ENCODE results near the gene TREX2.
"Not testable (repeated sequence)": the region's sequence is repeated elsewhere in the genome, so short reads cannot be mapped to it uniquely, and the experiment has no call there.

The TREX2 gene

GRCh38 chrX:153405426-153405825 lies 40.4 kb downstream of the TREX2 start:
- no peak for TF ChIP-seq CTCF (IDR thresholded peaks at IDR 0.05; ENCODE audit: insufficient read depth, missing control alignments)
- no peak for DNase-seq (ENCODE audit: insufficient read length, low spot score)
- no peak for FAIRE-seq

- DNase-seq (ENCODE audit: insufficient read length, low spot score); FAIRE-seq: not testable (repeated sequence)
Measured at GRCh38 chrX:153404333-153404732, 41.5 kb downstream of the TREX2 start.

- FAIRE-seq: no peak
- no peak for TF ChIP-seq CTCF (IDR thresholded peaks at IDR 0.05; ENCODE audit: insufficient read depth, missing control alignments)
Measured at GRCh38 chrX:153401133-153401764, 44.6 kb downstream of the TREX2 start, which contains the start of gene PNMA6E. PNMA6E (minus strand) TSS chrX:153401350; CDS start chrX:153398849, 2,501 bp downstream.

GRCh38 chrX:153400146-153401132 lies 45.4 kb downstream of the TREX2 start:
- DNase-seq (ENCODE audit: insufficient read length, low spot score): peak; percentile 56
- peak; percentile 70 for TF ChIP-seq CTCF (IDR thresholded peaks at IDR 0.05; ENCODE audit: insufficient read depth, missing control alignments)
- FAIRE-seq: no peak

More at GRCh38 chrX:153401133-153401764, 44.6 kb downstream of the TREX2 start, which contains the start of gene PNMA6E:
- no peak for DNase-seq (ENCODE audit: insufficient read length, low spot score)

GRCh38 chrX:153398275-153398960 lies 47.4 kb downstream of the TREX2 start:
- no peak for DNase-seq (ENCODE audit: insufficient read length, low spot score)

GRCh38 chrX:153397256-153397960 lies 48.4 kb downstream of the TREX2 start:
- DNase-seq (ENCODE audit: insufficient read length, low spot score) (no peak), FAIRE-seq (no peak)
- TF ChIP-seq CTCF (IDR thresholded peaks at IDR 0.05; ENCODE audit: insufficient read depth, missing control alignments): no peak

More at GRCh38 chrX:153398275-153398960, 47.4 kb downstream of the TREX2 start:
- TF ChIP-seq CTCF (IDR thresholded peaks at IDR 0.05; ENCODE audit: insufficient read depth, missing control alignments): no peak
- FAIRE-seq: no peak

Data from D721Med (cell line).